Measurements from ENCODE around the gene DENND1A.

- TF ChIP-seq CTCF (IDR thresholded peaks at IDR 0.05; ENCODE audit: insufficient read depth, low read depth, low read length) (no peak), EZH2 (IDR thresholded peaks at IDR 0.05; ENCODE audit: insufficient read depth, low read length) (no peak)
These were observed 214.7 kb downstream of the DENND1A start for GRCh38 chr9:123715258-123715657.

Measured in astrocyte (in vitro differentiated cells and primary cell).